ENCODE results near the gene USO1.

- TF ChIP-seq GATA2 (IDR thresholded peaks at IDR 0.05; ENCODE audit: low read depth, low read length) (no peak), GATA3 (IDR thresholded peaks at IDR 0.05; ENCODE audit: low read depth, low read length) (no peak)
These were observed 16.6 kb downstream of the USO1 start for GRCh38 chr4:75741027-75741426.

Data from SH-SY5Y (cell line).